HFF-Myc (cell line): ENCODE data around the gene AAGAB.

Experiments
- DNase-seq: peaks from one replicate; pipeline ENCODE4 v3.0.0-alpha.2; 2011; ENCODE audit warnings: low read depth; ENCODE audit errors: extremely low read depth
- H3K4me3 ChIP-seq: replicated peaks from 2 replicates; pipeline ENCODE4 v1.5.1; 2011; ENCODE audit warnings: low read depth, mild to moderate bottlenecking, control low read depth, low read length
- TF ChIP-seq, protein P1 (sequence below): IDR thresholded peaks from 2 replicates; pipeline ENCODE4 v1.5.1; 2012; ENCODE audit warnings: mild to moderate bottlenecking, low read depth, low read length, control low read depth; ENCODE audit errors: missing control alignments

Gene AAGAB

DNA sequence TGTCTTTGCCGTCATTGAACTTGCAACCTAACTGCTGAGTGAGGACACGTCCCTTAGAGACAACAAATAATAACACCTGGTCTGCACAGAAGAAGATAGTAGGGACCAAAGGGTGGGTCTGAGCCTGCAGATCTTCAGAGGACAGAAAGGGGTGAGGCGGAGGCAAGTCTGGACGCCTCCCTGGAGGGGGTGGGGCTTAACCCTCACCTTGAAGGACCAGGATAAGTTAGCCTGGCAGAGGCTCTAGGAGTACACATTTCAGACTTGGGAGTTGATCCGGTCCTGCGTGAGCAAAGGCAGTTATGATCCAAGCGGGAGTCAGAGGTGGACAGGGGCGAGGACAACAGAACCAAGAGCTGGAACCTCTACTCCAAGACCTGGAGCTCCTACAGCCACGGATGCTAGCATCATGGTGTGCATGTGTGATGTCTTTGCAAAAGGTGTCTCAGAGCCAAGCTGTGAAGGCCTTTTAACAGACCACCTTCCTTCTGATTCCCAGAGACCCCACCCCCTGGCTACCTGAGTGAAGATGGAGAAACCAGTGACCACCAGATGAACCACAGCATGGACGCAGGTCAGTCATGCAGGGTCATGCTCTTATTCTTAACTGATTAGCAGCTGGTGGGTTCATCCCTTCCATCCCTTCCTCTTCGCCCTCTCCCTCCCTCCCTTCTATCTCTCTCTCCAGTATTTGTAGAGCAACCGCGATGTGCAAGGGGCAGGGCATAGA is 88.0 kb downstream of the AAGAB start:
- DNase-seq, result no peak
- TF ChIP-seq, protein P1, sequence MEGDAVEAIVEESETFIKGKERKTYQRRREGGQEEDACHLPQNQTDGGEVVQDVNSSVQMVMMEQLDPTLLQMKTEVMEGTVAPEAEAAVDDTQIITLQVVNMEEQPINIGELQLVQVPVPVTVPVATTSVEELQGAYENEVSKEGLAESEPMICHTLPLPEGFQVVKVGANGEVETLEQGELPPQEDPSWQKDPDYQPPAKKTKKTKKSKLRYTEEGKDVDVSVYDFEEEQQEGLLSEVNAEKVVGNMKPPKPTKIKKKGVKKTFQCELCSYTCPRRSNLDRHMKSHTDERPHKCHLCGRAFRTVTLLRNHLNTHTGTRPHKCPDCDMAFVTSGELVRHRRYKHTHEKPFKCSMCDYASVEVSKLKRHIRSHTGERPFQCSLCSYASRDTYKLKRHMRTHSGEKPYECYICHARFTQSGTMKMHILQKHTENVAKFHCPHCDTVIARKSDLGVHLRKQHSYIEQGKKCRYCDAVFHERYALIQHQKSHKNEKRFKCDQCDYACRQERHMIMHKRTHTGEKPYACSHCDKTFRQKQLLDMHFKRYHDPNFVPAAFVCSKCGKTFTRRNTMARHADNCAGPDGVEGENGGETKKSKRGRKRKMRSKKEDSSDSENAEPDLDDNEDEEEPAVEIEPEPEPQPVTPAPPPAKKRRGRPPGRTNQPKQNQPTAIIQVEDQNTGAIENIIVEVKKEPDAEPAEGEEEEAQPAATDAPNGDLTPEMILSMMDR, result no peak
- no peak overlapping the region for H3K4me3 ChIP-seq

DNA sequence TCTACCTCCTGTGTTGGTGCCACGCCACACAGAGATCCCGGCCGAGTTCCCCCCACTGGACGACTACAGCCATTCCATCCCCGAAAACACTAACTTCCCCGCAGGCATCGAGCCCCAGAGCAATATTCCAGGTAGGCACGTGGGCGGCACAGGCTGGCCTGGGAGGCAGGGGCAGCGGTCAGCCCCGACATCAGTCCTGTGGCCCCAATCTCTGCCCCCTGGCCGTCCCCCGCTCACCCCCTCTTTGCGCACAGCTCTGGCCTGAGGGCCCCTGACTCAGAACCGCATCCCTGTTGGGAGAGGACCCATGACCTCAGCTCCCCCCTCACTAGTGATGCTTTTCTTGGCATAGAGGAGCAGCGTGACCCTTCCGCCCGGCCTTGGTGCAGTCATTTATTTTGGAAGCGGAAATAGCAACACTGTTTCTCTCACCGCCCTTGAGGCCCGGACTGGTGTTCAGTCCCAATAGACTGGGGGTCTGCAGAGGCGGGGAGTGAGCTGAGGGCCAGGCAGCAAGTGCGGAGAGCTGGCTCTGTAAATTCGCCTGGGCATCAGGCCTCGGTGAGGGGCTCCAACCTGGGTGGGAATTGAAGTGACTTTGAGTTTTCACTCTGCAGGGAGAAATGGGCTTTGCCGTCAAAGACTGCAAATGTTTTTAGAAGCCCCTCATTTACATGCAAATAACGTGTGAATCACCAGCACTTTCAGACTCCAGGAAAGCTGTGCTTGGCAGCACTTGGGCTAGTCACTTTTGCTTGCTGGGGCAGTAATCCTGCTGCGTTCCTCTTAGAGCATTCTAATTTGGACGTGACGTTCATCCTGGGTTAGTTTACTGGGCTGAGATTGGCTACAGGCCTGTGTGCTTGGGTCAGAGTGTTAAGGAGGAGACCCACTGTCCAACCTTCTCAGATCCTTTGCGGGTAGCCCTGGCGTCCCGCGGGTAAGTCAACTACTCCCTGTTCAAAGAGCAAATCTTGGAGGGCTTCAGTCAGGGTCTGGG is 88.9 kb downstream of the AAGAB start:
- TF ChIP-seq, protein P1, result no peak
- H3K4me3 ChIP-seq, result no peak overlapping the region
- no peak for DNase-seq

- H3K4me3 ChIP-seq, result no peak overlapping the region
- TF ChIP-seq, protein P1, result no peak
- no peak for DNase-seq
These were observed 89.6 kb downstream of the AAGAB start for GRCh38 chr15:67164811-67165253.

DNA sequence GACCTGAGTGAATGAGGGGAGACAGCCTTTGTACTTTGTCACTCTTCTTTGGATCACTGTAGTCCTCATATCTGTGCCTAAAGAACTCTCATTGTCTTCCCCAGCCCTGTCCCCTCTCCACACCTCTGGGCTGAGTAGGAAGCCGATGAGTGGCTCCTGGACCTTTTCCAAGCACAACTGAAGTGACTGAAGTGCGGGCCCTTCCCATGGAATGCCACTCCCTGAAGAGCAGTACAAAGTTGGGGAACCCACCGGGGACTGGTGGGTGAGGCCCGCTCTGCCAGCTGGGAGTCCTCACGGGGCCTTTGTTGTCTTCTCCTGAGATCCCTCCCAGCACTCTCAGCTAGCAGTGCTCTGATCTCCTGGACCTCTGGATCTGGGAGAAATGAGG is 90.1 kb downstream of the AAGAB start:
- DNase-seq, result no peak
- TF ChIP-seq, protein P1, result no peak
- no peak overlapping the region for H3K4me3 ChIP-seq

DNA sequence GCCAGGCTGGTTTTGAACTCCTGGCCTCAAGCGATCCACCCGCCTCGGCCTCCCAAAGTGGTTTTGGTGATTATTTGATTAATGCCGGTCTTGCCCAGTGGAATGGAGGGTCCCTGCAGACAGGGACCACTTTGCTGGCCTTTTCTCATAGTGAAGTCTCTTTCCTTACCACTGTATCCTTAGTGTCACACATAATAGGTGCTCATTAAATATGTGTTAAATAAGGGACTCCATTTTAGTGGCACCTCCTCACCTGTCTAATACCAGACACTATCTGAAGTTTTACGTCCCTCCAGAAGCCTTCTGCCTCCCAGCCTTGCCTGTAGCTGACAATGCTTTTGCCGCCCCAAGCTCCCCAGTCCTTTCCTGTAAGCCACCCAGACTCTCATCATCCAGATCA is 91.3 kb downstream of the AAGAB start:
- TF ChIP-seq, protein P1, result no peak
- DNase-seq, result no peak
- H3K4me3 ChIP-seq, result no peak overlapping the region

- TF ChIP-seq, protein P1, result no peak
- no peak for DNase-seq
- H3K4me3 ChIP-seq, result no peak overlapping the region
These were observed 92.6 kb downstream of the AAGAB start for GRCh38 chr15:67161881-67162280.
